Measurements from ENCODE around the gene MINDY3. TPM values are rescaled to one million over a fixed set of nuclear protein-coding genes. Genes with fewer than 3 reads are reported as not detected.

MINDY3 gene
- total RNA-seq, 1 experiment from 2014 or later, result 10.8 TPM

DNA sequence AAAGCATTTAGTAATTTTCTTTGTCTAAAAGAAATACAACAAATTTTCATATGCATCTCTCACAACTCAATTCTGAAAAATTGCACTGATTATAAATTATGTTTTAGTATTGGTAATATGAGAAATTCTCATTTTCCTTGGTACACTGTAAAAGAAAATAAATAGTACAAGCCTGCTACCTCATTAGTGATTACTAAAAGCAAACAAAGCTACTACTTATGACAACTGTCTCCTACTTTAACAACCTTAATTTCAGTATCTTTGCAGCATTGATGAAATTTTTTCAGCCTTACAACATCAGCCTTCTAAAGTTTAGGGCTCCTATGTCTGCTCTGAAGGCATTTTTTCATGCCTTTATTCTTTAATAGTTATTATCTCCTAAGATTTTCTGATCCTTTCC is 65.7 kb downstream of the MINDY3 start:
- H3K4me2 ChIP-seq, result no peak overlapping the region
- H3K9me2 ChIP-seq (ENCODE audit: insufficient read depth), result no peaks in the 10 kb centered on the region
- intact Hi-C loops (cut with micrococcal nuclease; ENCODE audit: unreplicated experiment), result no loop called here
- no peaks in the 10 kb centered on the region for H3K27me3 ChIP-seq (ENCODE audit: insufficient read depth, low read depth)
- no peak overlapping the region for H3K4me3 ChIP-seq
- no peaks in the 10 kb centered on the region for H3K9me3 ChIP-seq (ENCODE audit: insufficient read depth, low read depth)
- no peak overlapping the region for H3K27ac ChIP-seq
- CTCF ChIA-PET, result no interaction called here
- TF ChIP-seq EZH2 (IDR thresholded peaks at IDR 0.05; ENCODE audit: low read depth), result no peak
- TF ChIP-seq, protein P1, sequence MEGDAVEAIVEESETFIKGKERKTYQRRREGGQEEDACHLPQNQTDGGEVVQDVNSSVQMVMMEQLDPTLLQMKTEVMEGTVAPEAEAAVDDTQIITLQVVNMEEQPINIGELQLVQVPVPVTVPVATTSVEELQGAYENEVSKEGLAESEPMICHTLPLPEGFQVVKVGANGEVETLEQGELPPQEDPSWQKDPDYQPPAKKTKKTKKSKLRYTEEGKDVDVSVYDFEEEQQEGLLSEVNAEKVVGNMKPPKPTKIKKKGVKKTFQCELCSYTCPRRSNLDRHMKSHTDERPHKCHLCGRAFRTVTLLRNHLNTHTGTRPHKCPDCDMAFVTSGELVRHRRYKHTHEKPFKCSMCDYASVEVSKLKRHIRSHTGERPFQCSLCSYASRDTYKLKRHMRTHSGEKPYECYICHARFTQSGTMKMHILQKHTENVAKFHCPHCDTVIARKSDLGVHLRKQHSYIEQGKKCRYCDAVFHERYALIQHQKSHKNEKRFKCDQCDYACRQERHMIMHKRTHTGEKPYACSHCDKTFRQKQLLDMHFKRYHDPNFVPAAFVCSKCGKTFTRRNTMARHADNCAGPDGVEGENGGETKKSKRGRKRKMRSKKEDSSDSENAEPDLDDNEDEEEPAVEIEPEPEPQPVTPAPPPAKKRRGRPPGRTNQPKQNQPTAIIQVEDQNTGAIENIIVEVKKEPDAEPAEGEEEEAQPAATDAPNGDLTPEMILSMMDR (conservative IDR thresholded peaks at IDR 0.05), result no peak
- BruUV-seq (replicated peaks), result no TSS peak
- no peak overlapping the region for H2AFZ ChIP-seq
- H3K36me3 ChIP-seq (ENCODE audit: low read depth), result no peaks in the 10 kb centered on the region
- POLR2A ChIA-PET (ENCODE audit: unreplicated experiment), result no interaction called here
- H3K4me1 ChIP-seq (replicated peaks; ENCODE audit: insufficient read depth), result no peaks in the 10 kb centered on the region
- DNase-seq, result no peak
- H3K79me2 ChIP-seq (ENCODE audit: low read depth), result no peaks in the 10 kb centered on the region
- H4K20me1 ChIP-seq (ENCODE audit: insufficient read depth), result no peaks in the 10 kb centered on the region
- no peaks in the 10 kb centered on the region for H3F3A ChIP-seq (ENCODE audit: insufficient read depth, low read depth)

DNA sequence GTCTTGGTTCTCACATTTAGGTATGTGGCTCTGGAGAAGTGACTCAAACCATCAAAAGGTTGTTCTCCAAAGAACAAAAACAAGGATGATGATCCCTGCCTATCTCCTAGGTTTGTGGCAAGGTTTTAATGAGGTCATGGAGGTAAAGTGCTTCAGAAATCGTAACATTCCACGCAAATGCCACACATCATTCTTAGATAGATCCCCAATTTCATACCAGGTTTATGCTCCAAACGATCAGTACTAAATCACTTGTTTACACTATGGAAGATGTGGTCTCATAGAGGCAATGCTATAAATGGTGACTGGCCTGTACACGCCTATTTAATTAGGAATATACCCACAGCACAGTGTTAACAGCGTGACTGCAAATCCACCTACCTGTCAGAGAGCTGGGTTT is 66.6 kb downstream of the MINDY3 start:
- Histone ChIP-seq H3K27ac (no peak overlapping the region), H3K27me3 (ENCODE audit: insufficient read depth, low read depth) (no peaks in the 10 kb centered on the region), H3K79me2 (ENCODE audit: low read depth) (no peaks in the 10 kb centered on the region), H3F3A (ENCODE audit: insufficient read depth, low read depth) (no peaks in the 10 kb centered on the region), H3K4me2 (no peak overlapping the region), H3K9me2 (ENCODE audit: insufficient read depth) (no peaks in the 10 kb centered on the region), H3K4me1 (replicated peaks; ENCODE audit: insufficient read depth) (no peaks in the 10 kb centered on the region), H3K36me3 (ENCODE audit: low read depth) (no peaks in the 10 kb centered on the region), H3K4me3 (no peak overlapping the region), H2AFZ (no peak overlapping the region), H3K9me3 (ENCODE audit: insufficient read depth, low read depth) (no peaks in the 10 kb centered on the region), H4K20me1 (ENCODE audit: insufficient read depth) (no peaks in the 10 kb centered on the region)
- no peak for DNase-seq
- ChIA-PET CTCF (no interaction called here), POLR2A (ENCODE audit: unreplicated experiment) (no interaction called here)
- TF ChIP-seq, protein P1 (conservative IDR thresholded peaks at IDR 0.05), result no peak
- no peak for TF ChIP-seq EZH2 (IDR thresholded peaks at IDR 0.05; ENCODE audit: low read depth)
- intact Hi-C loops (cut with micrococcal nuclease; ENCODE audit: unreplicated experiment), result no loop called here
- BruUV-seq (replicated peaks), result no TSS peak

DNA sequence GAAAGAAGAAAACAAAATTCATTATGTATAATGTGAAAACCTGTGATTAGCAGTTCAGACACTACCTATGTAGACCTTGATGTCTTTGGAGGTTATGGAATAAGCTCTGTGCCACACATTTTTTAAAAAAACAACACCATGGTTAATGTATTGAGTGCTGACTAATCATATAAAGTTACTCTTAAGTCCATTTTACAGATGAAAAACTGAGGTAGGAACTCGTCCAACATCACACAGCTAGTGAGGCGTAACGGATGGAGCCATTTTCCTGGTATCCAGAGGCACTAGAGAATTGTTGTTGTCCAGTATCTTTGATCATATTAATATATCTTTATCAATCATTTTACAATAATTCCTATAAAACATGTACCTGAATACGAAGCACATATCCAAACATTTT is 67.5 kb downstream of the MINDY3 start:
- Histone ChIP-seq H3K9me3 (ENCODE audit: insufficient read depth, low read depth) (no peaks in the 10 kb centered on the region), H3K9me2 (ENCODE audit: insufficient read depth) (no peaks in the 10 kb centered on the region), H3K4me1 (replicated peaks; ENCODE audit: insufficient read depth) (no peaks in the 10 kb centered on the region), H3K27ac (no peak overlapping the region), H3K4me2 (no peak overlapping the region), H2AFZ (no peak overlapping the region), H3K79me2 (ENCODE audit: low read depth) (no peaks in the 10 kb centered on the region), H3K36me3 (ENCODE audit: low read depth) (no peaks in the 10 kb centered on the region), H3K4me3 (no peak overlapping the region), H3F3A (ENCODE audit: insufficient read depth, low read depth) (no peaks in the 10 kb centered on the region), H3K27me3 (ENCODE audit: insufficient read depth, low read depth) (no peaks in the 10 kb centered on the region), H4K20me1 (ENCODE audit: insufficient read depth) (no peaks in the 10 kb centered on the region)
- intact Hi-C loops (cut with micrococcal nuclease; ENCODE audit: unreplicated experiment), result no loop called here
- no TSS peak for BruUV-seq (replicated peaks)
- ChIA-PET CTCF (no interaction called here), POLR2A (ENCODE audit: unreplicated experiment) (interaction anchor here (0.6 kb wide), 1 partner anchor 1592 kb away, joined by 5 read pairs; no protein-coding TSS in a partner anchor)
- TF ChIP-seq EZH2 (IDR thresholded peaks at IDR 0.05; ENCODE audit: low read depth), result no peak
- TF ChIP-seq, protein P1 (conservative IDR thresholded peaks at IDR 0.05), result no peak
- DNase-seq, result no peak
